GM19455 (cell line): ENCODE results near the gene XPOT.

Experiments used
- ATAC-seq: cut with Tn5 transposase; IDR thresholded peaks from one replicate; pipeline ENCODE4 v1.9.1; 2021; ENCODE audit not compliant: unreplicated experiment

The XPOT gene

GRCh38 chr12:64466178-64466577, 62.0 kb downstream of the XPOT start:
- no peak for ATAC-seq

GRCh38 chr12:64468966-64469365, 64.8 kb downstream of the XPOT start:
- no peak for ATAC-seq

- no peak for ATAC-seq
These were observed 65.4 kb downstream of the XPOT start for GRCh38 chr12:64469455-64470142.

- ATAC-seq, result no peak
These were observed 66.3 kb downstream of the XPOT start for GRCh38 chr12:64470495-64470894.

GRCh38 chr12:64473176-64473575, 69.0 kb downstream of the XPOT start:
- ATAC-seq, result no peak

GRCh38 chr12:64475518-64475917, 71.3 kb downstream of the XPOT start:
- ATAC-seq, result no peak

GRCh38 chr12:64476844-64477243, 72.7 kb downstream of the XPOT start:
- no peak for ATAC-seq

GRCh38 chr12:64478661-64479060, 74.5 kb downstream of the XPOT start:
- ATAC-seq, result no peak

- ATAC-seq, result no peak
These were observed 76.0 kb downstream of the XPOT start for GRCh38 chr12:64480148-64480547.

GRCh38 chr12:64486657-64487056, 82.5 kb downstream of the XPOT start:
- no peak for ATAC-seq

- ATAC-seq, result no peak
These were observed 87.5 kb downstream of the XPOT start for GRCh38 chr12:64491718-64492117.

GRCh38 chr12:64493513-64493912, 89.3 kb downstream of the XPOT start:
- ATAC-seq, result no peak

GRCh38 chr12:64494998-64495729, 91.0 kb downstream of the XPOT start:
- ATAC-seq, result no peak

GRCh38 chr12:64496839-64497400, 92.7 kb downstream of the XPOT start:
- ATAC-seq, result no peak

- ATAC-seq, result no peak
These were observed 93.3 kb downstream of the XPOT start for GRCh38 chr12:64497484-64497883.

GRCh38 chr12:64497903-64498302, 93.7 kb downstream of the XPOT start:
- no peak for ATAC-seq

GRCh38 chr12:64500394-64500793, 96.2 kb downstream of the XPOT start:
- no peak for ATAC-seq
